ENCODE data around the gene RANBP2. TPM values are rescaled to one million over a fixed set of nuclear protein-coding genes. Genes with fewer than 3 reads are reported as not detected.
"Not testable (repeated sequence)": the region's sequence is repeated elsewhere in the genome, so short reads cannot be mapped to it uniquely, and the experiment has no call there.

Gene RANBP2
- total RNA-seq, 1 experiment from 2014 or later = 69.5 TPM

- H3K9me3 ChIP-seq (ENCODE audit: control insufficient read depth in 1 of 2, insufficient read depth in 1 of 2, low read depth in 1 of 2, low read length in 2 of 2); H3K4me2 ChIP-seq (ENCODE audit: low read length); H3K27ac ChIP-seq (ENCODE audit: low read depth, low read length); H3K9ac ChIP-seq (ENCODE audit: low read length); POLR2A ChIA-PET; BruUV-seq (replicated peaks); H4K20me1 ChIP-seq (ENCODE audit: insufficient read depth); ATAC-seq; DNase-seq (ENCODE audit: low read depth, low spot score); H3K9me2 ChIP-seq (ENCODE audit: insufficient read depth); CTCF ChIA-PET; H3K27me3 ChIP-seq (ENCODE audit: insufficient read depth, low read length); H2AFZ ChIP-seq (ENCODE audit: low read depth, low read length, poor library complexity, severe bottlenecking); H3K4me3 ChIP-seq (replicated peaks in 1 of 2; ENCODE audit: low read depth in 1 of 2, low read length in 2 of 2); intact Hi-C loops (cut with micrococcal nuclease); H3K4me1 ChIP-seq (ENCODE audit: control insufficient read depth in 1 of 2, insufficient read depth in 2 of 2, low read length in 2 of 2); H3K36me3 ChIP-seq (ENCODE audit: control insufficient read depth in 1 of 2, insufficient read depth in 2 of 2, low read length in 2 of 2); RAD21 ChIA-PET (ENCODE audit: low non-redundant PET in 1 of 2, low total read pairs in 2 of 2, uncharacterized antibody in 2 of 2, unreplicated experiment in 2 of 2): not testable (repeated sequence)
- H3K79me2 ChIP-seq (ENCODE audit: insufficient read depth, low read length) = peaks cover 38% of the 10 kb centered on the region
These were observed 15.4 kb downstream of the RANBP2 start for GRCh38 chr2:108734656-108735055.

- BruUV-seq (replicated peaks); H3K9ac ChIP-seq (ENCODE audit: low read length); H3K4me1 ChIP-seq (ENCODE audit: control insufficient read depth in 1 of 2, insufficient read depth in 2 of 2, low read length in 2 of 2); CTCF ChIA-PET; H3K27ac ChIP-seq (ENCODE audit: low read depth, low read length); H4K20me1 ChIP-seq (ENCODE audit: insufficient read depth); H2AFZ ChIP-seq (ENCODE audit: low read depth, low read length, poor library complexity, severe bottlenecking); H3K36me3 ChIP-seq (ENCODE audit: control insufficient read depth in 1 of 2, insufficient read depth in 2 of 2, low read length in 2 of 2); H3K4me3 ChIP-seq (replicated peaks in 1 of 2; ENCODE audit: low read depth in 1 of 2, low read length in 2 of 2); H3K9me3 ChIP-seq (ENCODE audit: control insufficient read depth in 1 of 2, insufficient read depth in 1 of 2, low read depth in 1 of 2, low read length in 2 of 2); H3K79me2 ChIP-seq (ENCODE audit: insufficient read depth, low read length); H3K27me3 ChIP-seq (ENCODE audit: insufficient read depth, low read length); DNase-seq (ENCODE audit: low read depth, low spot score); ATAC-seq; intact Hi-C loops (cut with micrococcal nuclease); H3K4me2 ChIP-seq (ENCODE audit: low read length); H3K9me2 ChIP-seq (ENCODE audit: insufficient read depth); RAD21 ChIA-PET (ENCODE audit: low non-redundant PET in 1 of 2, low total read pairs in 2 of 2, uncharacterized antibody in 2 of 2, unreplicated experiment in 2 of 2); POLR2A ChIA-PET: not testable (repeated sequence)
These were observed 38.7 kb downstream of the RANBP2 start for GRCh38 chr2:108757973-108758372.

- H3K79me2 ChIP-seq (ENCODE audit: insufficient read depth, low read length) = 0 out of 2 replicates have a peak, but pooled peaks cover 11% of the 10 kb centered on the region
- H3K4me2 ChIP-seq (ENCODE audit: low read length); H3K27ac ChIP-seq (ENCODE audit: low read depth, low read length); H3K4me3 ChIP-seq (replicated peaks in 1 of 2; ENCODE audit: low read depth in 1 of 2, low read length in 2 of 2); CTCF ChIA-PET; RAD21 ChIA-PET (ENCODE audit: low non-redundant PET in 1 of 2, low total read pairs in 2 of 2, uncharacterized antibody in 2 of 2, unreplicated experiment in 2 of 2); H3K9ac ChIP-seq (ENCODE audit: low read length); H3K4me1 ChIP-seq (ENCODE audit: control insufficient read depth in 1 of 2, insufficient read depth in 2 of 2, low read length in 2 of 2); BruUV-seq (replicated peaks); H3K9me3 ChIP-seq (ENCODE audit: control insufficient read depth in 1 of 2, insufficient read depth in 1 of 2, low read depth in 1 of 2, low read length in 2 of 2); intact Hi-C loops (cut with micrococcal nuclease); POLR2A ChIA-PET; H3K9me2 ChIP-seq (ENCODE audit: insufficient read depth); H3K27me3 ChIP-seq (ENCODE audit: insufficient read depth, low read length); DNase-seq (ENCODE audit: low read depth, low spot score); H4K20me1 ChIP-seq (ENCODE audit: insufficient read depth); H2AFZ ChIP-seq (ENCODE audit: low read depth, low read length, poor library complexity, severe bottlenecking); ATAC-seq: not testable (repeated sequence)
- H3K36me3 ChIP-seq (ENCODE audit: control insufficient read depth in 1 of 2, insufficient read depth in 2 of 2, low read length in 2 of 2) = peaks cover 23 to 26% of the 10 kb centered on the region in 2 experiments
These were observed 43.3 kb downstream of the RANBP2 start for GRCh38 chr2:108762618-108763017.

GRCh38 chr2:108766671-108767070 lies 47.4 kb downstream of the RANBP2 start:
- H3K9me3 ChIP-seq (ENCODE audit: control insufficient read depth in 1 of 2, insufficient read depth in 1 of 2, low read depth in 1 of 2, low read length in 2 of 2); H3K4me2 ChIP-seq (ENCODE audit: low read length); H2AFZ ChIP-seq (ENCODE audit: low read depth, low read length, poor library complexity, severe bottlenecking); H3K9ac ChIP-seq (ENCODE audit: low read length); DNase-seq (ENCODE audit: low read depth, low spot score); H3K4me3 ChIP-seq (replicated peaks in 1 of 2; ENCODE audit: low read depth in 1 of 2, low read length in 2 of 2); CTCF ChIA-PET; RAD21 ChIA-PET (ENCODE audit: low non-redundant PET in 1 of 2, low total read pairs in 2 of 2, uncharacterized antibody in 2 of 2, unreplicated experiment in 2 of 2); H4K20me1 ChIP-seq (ENCODE audit: insufficient read depth); ATAC-seq; H3K9me2 ChIP-seq (ENCODE audit: insufficient read depth); H3K27me3 ChIP-seq (ENCODE audit: insufficient read depth, low read length); H3K27ac ChIP-seq (ENCODE audit: low read depth, low read length); POLR2A ChIA-PET; intact Hi-C loops (cut with micrococcal nuclease); BruUV-seq (replicated peaks); H3K4me1 ChIP-seq (ENCODE audit: control insufficient read depth in 1 of 2, insufficient read depth in 2 of 2, low read length in 2 of 2): not testable (repeated sequence)
- 0 out of 2 replicates have a peak, but pooled peaks cover 22% of the 10 kb centered on the region for H3K79me2 ChIP-seq (ENCODE audit: insufficient read depth, low read length)
- H3K36me3 ChIP-seq (ENCODE audit: control insufficient read depth in 1 of 2, insufficient read depth in 2 of 2, low read length in 2 of 2) = peaks cover 20 to 30% of the 10 kb centered on the region in 2 experiments

- H3K4me3 ChIP-seq (replicated peaks in 1 of 2; ENCODE audit: low read depth in 1 of 2, low read length in 2 of 2); RAD21 ChIA-PET (ENCODE audit: low non-redundant PET in 1 of 2, low total read pairs in 2 of 2, uncharacterized antibody in 2 of 2, unreplicated experiment in 2 of 2); H3K9ac ChIP-seq (ENCODE audit: low read length); H4K20me1 ChIP-seq (ENCODE audit: insufficient read depth); H3K9me3 ChIP-seq (ENCODE audit: control insufficient read depth in 1 of 2, insufficient read depth in 1 of 2, low read depth in 1 of 2, low read length in 2 of 2); H3K4me2 ChIP-seq (ENCODE audit: low read length); DNase-seq (ENCODE audit: low read depth, low spot score); H3K4me1 ChIP-seq (ENCODE audit: control insufficient read depth in 1 of 2, insufficient read depth in 2 of 2, low read length in 2 of 2); H2AFZ ChIP-seq (ENCODE audit: low read depth, low read length, poor library complexity, severe bottlenecking); POLR2A ChIA-PET; H3K9me2 ChIP-seq (ENCODE audit: insufficient read depth); CTCF ChIA-PET; intact Hi-C loops (cut with micrococcal nuclease); H3K27me3 ChIP-seq (ENCODE audit: insufficient read depth, low read length); ATAC-seq; H3K27ac ChIP-seq (ENCODE audit: low read depth, low read length): not testable (repeated sequence)
- BruUV-seq (replicated peaks) = TSS peak; percentile 7
- Histone ChIP-seq H3K36me3 (ENCODE audit: control insufficient read depth in 1 of 2, insufficient read depth in 2 of 2, low read length in 2 of 2) (peaks cover 27 to 38% of the 10 kb centered on the region in 2 experiments), H3K79me2 (ENCODE audit: insufficient read depth, low read length) (0 out of 2 replicates have a peak, but pooled peaks cover 25% of the 10 kb centered on the region)
These were observed 48.6 kb downstream of the RANBP2 start for GRCh38 chr2:108767859-108768258.
